ENCODE measurements around the gene PGAM1.
"Not testable (repeated sequence)": the region's sequence is repeated elsewhere in the genome, so short reads cannot be mapped to it uniquely, and the experiment has no call there.

DNA sequence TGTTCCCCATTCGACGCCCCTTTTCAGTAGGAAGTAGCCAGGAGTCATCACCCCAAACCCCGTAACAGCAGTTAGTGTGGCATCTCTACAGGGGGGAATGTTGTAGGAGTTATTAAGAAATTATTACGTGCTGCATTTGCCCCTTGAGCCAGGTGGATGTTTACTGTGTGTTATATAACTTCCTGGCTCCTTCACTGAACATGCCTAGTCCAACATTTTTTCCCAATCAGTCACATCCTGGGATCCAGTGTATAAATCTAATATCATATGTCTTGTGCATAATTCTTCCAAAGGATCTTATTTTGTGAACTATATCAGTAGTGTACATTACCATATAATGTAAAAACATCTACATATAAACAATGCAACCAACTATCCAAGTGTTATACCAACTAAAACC, 53.4 kb downstream of the PGAM1 start:
- not testable (repeated sequence) for TF ChIP-seq POLR2A (IDR thresholded peaks at IDR 0.05; ENCODE audit: low read depth, low read length); POLR2AphosphoS5 (IDR thresholded peaks at IDR 0.05; ENCODE audit: low read depth, low read length); SPI1 (IDR thresholded peaks at IDR 0.05; ENCODE audit: low read depth, low read length); TAF1 (IDR thresholded peaks at IDR 0.05; ENCODE audit: low read depth, low read length); POU2F2 (IDR thresholded peaks at IDR 0.05; ENCODE audit: low read depth, low read length); PAX5 (IDR thresholded peaks at IDR 0.05; ENCODE audit: insufficient read depth, low read length, severe bottlenecking)
